ENCODE measurements around the gene CDH5. TPM values are rescaled to one million over a fixed set of nuclear protein-coding genes. Genes with fewer than 3 reads are reported as not detected.
"Not testable (repeated sequence)": the region's sequence is repeated elsewhere in the genome, so short reads cannot be mapped to it uniquely, and the experiment has no call there.

CDH5 gene
- total RNA-seq, 1 donor from 2014 or later = 38.3 TPM

GRCh38 chr16:66446737-66447136 is 80.2 kb downstream of the CDH5 start:
- H3K4me3 ChIP-seq = no peak overlapping the region
- no peaks in the 10 kb centered on the region for H3K27me3 ChIP-seq
- DNase-seq (ENCODE audit: extremely low spot score in 2 of 2) = no peak
- intact Hi-C loops (cut with DNase I) = no loop called here
- no peaks in the 10 kb centered on the region for H3K9me3 ChIP-seq
- TF ChIP-seq POLR2A (IDR thresholded peaks at IDR 0.05) (no peak), POLR2AphosphoS5 (IDR thresholded peaks at IDR 0.05; ENCODE audit: insufficient read depth in 1 of 2, low read depth in 1 of 2) (no peak)
- TF ChIP-seq, protein P1, sequence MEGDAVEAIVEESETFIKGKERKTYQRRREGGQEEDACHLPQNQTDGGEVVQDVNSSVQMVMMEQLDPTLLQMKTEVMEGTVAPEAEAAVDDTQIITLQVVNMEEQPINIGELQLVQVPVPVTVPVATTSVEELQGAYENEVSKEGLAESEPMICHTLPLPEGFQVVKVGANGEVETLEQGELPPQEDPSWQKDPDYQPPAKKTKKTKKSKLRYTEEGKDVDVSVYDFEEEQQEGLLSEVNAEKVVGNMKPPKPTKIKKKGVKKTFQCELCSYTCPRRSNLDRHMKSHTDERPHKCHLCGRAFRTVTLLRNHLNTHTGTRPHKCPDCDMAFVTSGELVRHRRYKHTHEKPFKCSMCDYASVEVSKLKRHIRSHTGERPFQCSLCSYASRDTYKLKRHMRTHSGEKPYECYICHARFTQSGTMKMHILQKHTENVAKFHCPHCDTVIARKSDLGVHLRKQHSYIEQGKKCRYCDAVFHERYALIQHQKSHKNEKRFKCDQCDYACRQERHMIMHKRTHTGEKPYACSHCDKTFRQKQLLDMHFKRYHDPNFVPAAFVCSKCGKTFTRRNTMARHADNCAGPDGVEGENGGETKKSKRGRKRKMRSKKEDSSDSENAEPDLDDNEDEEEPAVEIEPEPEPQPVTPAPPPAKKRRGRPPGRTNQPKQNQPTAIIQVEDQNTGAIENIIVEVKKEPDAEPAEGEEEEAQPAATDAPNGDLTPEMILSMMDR (IDR thresholded peaks at IDR 0.05) = no peak
- H3K4me1 ChIP-seq = no peaks in the 10 kb centered on the region
- H3K27ac ChIP-seq = no peak overlapping the region
- no peaks in the 10 kb centered on the region for H3K36me3 ChIP-seq

GRCh38 chr16:66447491-66447890 is 81.0 kb downstream of the CDH5 start:
- DNase-seq (ENCODE audit: extremely low spot score in 2 of 2) = no peak
- TF ChIP-seq, protein P1 (IDR thresholded peaks at IDR 0.05) = no peak
- H3K36me3 ChIP-seq = no peaks in the 10 kb centered on the region
- H3K4me3 ChIP-seq = no peak overlapping the region
- intact Hi-C loops (cut with DNase I) = no loop called here
- H3K27ac ChIP-seq = no peak overlapping the region
- no peaks in the 10 kb centered on the region for H3K4me1 ChIP-seq
- no peaks in the 10 kb centered on the region for H3K27me3 ChIP-seq
- H3K9me3 ChIP-seq = no peaks in the 10 kb centered on the region

DNA sequence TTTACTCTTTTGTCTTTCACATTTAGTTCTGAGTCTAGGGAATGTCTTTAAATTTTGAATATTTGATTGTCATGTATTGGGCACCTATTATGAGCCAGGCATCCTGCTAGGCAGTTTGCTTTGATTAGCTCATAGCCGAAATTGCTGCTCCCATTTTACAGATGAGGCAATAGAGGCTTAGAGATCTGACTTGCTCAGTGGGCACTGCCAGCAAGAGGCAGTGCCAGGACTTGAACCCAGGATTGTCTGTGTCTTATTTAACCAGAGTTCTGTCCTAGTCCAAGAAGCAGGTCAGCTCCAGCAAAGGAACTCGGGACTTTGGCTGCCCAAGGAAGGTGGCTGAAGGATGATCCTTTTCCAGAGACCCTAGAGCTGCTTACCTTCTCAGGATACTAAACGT is 85.1 kb downstream of the CDH5 start:
- H3K4me1 ChIP-seq = no peaks in the 10 kb centered on the region
- no peak overlapping the region for H3K27ac ChIP-seq
- no peak overlapping the region for H3K4me3 ChIP-seq
- intact Hi-C loops (cut with DNase I) = no loop called here
- no peaks in the 10 kb centered on the region for H3K36me3 ChIP-seq
- no peak for TF ChIP-seq POLR2A (IDR thresholded peaks at IDR 0.05)
- TF ChIP-seq, protein P1 (IDR thresholded peaks at IDR 0.05) = no peak
- no peak for TF ChIP-seq POLR2AphosphoS5 (IDR thresholded peaks at IDR 0.05; ENCODE audit: insufficient read depth in 1 of 2, low read depth in 1 of 2)
- H3K27me3 ChIP-seq = no peaks in the 10 kb centered on the region
- no peak for DNase-seq (ENCODE audit: extremely low spot score in 2 of 2)
- H3K9me3 ChIP-seq = no peaks in the 10 kb centered on the region

GRCh38 chr16:66453230-66453629 is 86.7 kb downstream of the CDH5 start:
- H3K27me3 ChIP-seq; H3K36me3 ChIP-seq; H3K4me1 ChIP-seq; H3K9me3 ChIP-seq; H3K4me3 ChIP-seq; intact Hi-C loops (cut with DNase I); H3K27ac ChIP-seq; DNase-seq (ENCODE audit: extremely low spot score in 2 of 2): not testable (repeated sequence)

Other genes starting within 250 kb of the CDH5 start
- not detected for gene BEAN1, start 60.6 kb downstream of the CDH5 start, total RNA-seq
- gene TK2, start 183.4 kb downstream of the CDH5 start, total RNA-seq = 43.2 TPM
- 52.3 TPM for gene CKLF, start 185.9 kb downstream of the CDH5 start, total RNA-seq
- not detected for gene CMTM1, start 199.7 kb downstream of the CDH5 start, total RNA-seq
- gene CMTM2, start 212.8 kb downstream of the CDH5 start, total RNA-seq = not detected
- 47.9 TPM for gene CMTM3, start 238.0 kb downstream of the CDH5 start, total RNA-seq

All from vagina (tissue), 2 donors.